Measurements from ENCODE around the gene HDAC9. TPM values are rescaled to one million over a fixed set of nuclear protein-coding genes. Genes with fewer than 3 reads are reported as not detected.

HDAC9 gene
- total RNA-seq, 1 donor from 2014 or later = 2.1 TPM

DNA sequence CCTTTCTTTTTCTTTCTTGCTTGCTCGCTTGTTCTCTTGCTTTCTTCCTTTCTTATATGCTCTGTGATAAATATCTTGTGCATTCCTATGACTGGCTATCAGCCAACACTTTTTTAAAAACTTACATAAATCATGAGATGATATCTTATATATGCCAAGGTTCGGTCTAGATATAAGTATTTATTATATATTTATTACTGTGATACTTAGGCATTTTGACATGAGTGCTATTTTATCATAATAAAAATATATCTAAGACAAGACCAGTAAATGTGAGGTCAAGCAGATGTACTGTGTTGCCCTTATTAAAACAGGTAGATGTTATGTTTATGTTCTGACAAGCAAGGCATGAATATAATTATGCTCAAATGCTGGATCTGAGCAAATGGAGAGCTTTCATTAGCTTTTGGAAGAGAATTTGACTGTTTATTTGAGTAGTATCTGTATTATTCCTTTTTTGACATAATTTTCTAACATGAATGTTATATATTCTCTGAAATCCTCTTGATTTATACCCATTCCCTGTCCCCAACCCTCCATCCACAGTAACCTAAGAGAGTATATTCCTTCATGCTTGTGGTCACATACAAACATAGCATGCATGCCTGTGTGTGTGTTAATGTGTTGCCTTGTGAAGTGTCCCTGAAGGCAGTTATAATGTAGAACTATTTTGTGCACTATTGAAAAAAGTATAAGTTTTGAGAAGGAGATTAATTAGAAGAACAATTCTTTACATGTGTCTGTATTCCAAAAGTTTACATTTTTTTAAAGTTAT is 158.0 kb downstream of the HDAC9 start:
- ATAC-seq = no peak
- no peak for DNase-seq (ENCODE audit: low spot score)

DNA sequence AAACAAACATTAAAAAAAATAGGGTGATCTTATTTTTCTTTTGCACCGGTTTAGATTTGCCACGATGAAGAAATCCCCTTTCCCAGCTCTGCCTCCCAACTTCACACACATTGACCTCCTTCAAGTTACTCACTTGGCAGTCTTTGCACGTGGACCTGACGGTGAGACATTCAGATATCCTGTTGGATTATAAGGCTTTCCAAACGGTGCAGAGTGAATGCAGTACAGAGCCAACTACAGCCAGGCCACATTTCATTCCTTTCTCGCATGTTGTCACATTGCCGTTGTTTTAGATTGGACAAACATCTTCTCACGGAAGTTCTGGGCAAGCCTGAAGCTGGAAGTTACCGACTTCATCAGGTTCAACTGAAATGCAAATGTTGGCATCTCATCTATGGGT is 159.2 kb downstream of the HDAC9 start:
- no peak for DNase-seq (ENCODE audit: low spot score)

GRCh38 chr7:18655506-18655905 is 160.0 kb downstream of the HDAC9 start:
- no peak for ATAC-seq
- DNase-seq (ENCODE audit: low spot score) = no peak

More for the DNA sequence above, 159.2 kb downstream of the HDAC9 start:
- no peak for ATAC-seq

GRCh38 chr7:18655912-18656311 is 160.4 kb downstream of the HDAC9 start:
- DNase-seq (ENCODE audit: low spot score) (no peak), ATAC-seq (no peak)

DNA sequence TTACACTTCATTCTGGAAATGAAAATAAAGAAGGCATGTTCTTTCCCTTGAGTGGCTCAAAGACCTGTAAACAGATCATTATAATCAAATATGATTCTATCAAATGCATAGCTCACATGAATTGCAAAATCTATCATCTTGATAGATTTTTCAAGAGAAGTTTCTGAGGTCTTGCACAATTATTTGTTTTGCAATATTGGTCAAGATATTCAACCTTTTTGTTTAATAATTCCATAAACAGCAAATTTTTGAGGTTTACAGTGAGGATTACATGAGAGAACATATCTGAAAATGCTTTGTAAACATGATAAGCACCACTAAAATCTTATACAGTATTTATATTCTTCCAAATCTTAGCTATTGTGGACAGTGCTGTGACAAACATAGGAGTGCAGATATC is 160.8 kb downstream of the HDAC9 start:
- DNase-seq (ENCODE audit: low spot score) (no peak), ATAC-seq (no peak)

GRCh38 chr7:18659746-18660145 is 164.2 kb downstream of the HDAC9 start:
- no peak for ATAC-seq

DNA sequence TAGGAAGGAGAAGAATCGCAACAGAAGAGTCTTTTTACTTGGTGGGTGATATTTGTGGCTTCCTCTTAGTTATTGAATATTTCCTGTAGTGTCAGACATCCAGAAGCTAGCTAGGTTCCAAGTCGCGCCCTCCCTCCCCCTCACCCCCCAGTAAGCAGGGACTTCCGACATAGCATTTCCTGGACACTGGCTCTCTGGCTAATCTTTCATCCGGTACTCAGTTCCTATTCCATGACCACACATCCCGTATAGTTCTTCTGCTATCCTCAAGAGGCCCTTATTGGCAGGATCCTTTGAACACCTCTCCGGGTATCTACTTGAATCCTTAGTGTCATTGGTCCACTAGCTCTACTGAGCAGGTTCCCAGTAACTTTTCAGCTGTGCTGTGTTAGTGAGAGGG is 167.8 kb downstream of the HDAC9 start:
- ATAC-seq (peak; percentile 41), DNase-seq (ENCODE audit: low spot score) (no peak)

More at GRCh38 chr7:18659746-18660145, 164.2 kb downstream of the HDAC9 start:
- no peak for DNase-seq (ENCODE audit: low spot score)

- DNase-seq (ENCODE audit: low spot score) (peak; percentile 59), ATAC-seq (peak; percentile 93)
Measured at GRCh38 chr7:18666107-18666728, 170.7 kb downstream of the HDAC9 start.

DNA sequence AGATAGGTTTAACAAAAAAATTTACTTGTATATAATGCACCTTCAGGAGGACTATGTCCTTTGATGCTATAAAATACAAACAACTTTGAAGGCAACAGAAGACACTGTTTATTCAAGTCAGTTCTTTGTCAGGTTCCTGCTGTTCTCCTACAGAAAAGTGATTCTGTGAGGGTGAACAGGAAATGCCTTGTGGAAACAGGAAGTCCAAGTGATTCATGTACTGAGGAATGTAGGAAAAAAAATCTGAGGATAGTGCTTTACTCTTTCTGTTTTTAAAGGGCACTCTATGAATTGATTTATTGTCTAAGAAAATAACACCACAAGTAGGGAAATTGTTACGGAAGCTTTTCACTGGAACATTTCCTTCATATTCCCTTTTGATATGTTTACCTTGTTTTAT is 171.9 kb downstream of the HDAC9 start:
- no peak for DNase-seq (ENCODE audit: low spot score)
- peak; percentile 19 for ATAC-seq

DNA sequence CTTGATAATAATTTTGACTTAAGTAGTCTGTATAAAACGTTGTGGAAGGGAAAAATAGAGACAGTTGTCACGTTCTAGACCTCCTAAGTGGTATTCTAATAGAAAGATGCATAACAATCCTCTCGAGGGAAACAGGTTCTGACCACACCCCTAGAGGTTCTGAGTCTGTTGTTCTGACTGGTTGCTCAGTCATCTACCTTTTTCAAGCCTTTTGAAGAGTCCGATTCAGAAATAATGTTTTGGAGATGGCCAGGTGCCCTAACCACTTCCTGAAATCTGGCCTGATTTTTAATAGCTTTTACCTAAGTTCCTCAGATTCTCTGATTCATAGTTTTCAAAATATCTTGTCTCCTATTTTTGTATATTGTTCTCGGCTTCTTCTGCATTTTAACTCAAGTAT is 175.6 kb downstream of the HDAC9 start:
- no peak for DNase-seq (ENCODE audit: low spot score)
- no peak for ATAC-seq

GRCh38 chr7:18675579-18675978 is 180.0 kb downstream of the HDAC9 start:
- DNase-seq (ENCODE audit: low spot score) = no peak
- ATAC-seq = no peak

- DNase-seq (ENCODE audit: low spot score) (no peak), ATAC-seq (no peak)
Measured at GRCh38 chr7:18679261-18679660, 183.7 kb downstream of the HDAC9 start.

DNA sequence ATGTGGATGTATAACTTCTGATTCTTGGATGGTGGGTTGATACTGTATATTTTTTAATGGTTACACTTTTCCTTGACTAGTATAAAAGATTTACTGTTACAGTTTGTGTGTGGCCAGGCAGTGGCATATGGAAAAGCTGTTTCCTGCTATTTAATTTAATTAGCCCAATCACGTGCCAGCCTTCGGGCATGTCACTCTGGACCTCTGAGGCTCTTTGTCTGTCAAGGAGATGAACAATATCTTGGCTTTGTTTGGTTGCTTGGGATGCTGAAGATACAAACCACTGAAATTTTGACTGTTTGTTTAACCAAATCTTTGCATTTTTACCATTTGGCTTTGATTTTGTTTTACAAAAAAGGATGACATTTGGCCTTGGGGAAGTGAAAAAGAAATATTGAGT is 185.0 kb downstream of the HDAC9 start:
- DNase-seq (ENCODE audit: low spot score) = no peak

GRCh38 chr7:18684916-18685315 is 189.4 kb downstream of the HDAC9 start:
- DNase-seq (ENCODE audit: low spot score) = no peak
- no peak for ATAC-seq

More for the DNA sequence above, 185.0 kb downstream of the HDAC9 start:
- no peak for ATAC-seq

- DNase-seq (ENCODE audit: low spot score) = no peak
Measured at GRCh38 chr7:18685971-18686370, 190.4 kb downstream of the HDAC9 start.

DNA sequence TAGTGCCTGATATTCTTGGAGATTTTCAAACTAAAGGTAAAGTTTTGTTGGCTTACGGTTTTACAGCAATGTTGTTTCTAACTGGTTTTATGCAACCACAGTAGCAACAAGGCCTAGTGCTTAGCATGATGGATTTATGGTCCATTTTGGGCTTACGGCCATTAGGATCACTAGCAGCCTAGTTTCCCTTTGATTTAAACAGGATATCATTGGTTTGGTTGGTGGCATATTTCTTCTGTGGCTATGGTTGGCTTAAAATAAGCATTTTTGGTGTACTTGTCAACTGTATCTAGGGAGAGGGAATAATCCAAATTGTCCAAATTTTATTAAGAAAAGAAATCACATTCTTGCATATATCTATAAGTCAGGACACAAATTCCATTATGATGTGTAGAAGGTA is 194.0 kb downstream of the HDAC9 start:
- DNase-seq (ENCODE audit: low spot score) = no peak
- no peak for ATAC-seq

More at GRCh38 chr7:18685971-18686370, 190.4 kb downstream of the HDAC9 start:
- no peak for ATAC-seq

DNA sequence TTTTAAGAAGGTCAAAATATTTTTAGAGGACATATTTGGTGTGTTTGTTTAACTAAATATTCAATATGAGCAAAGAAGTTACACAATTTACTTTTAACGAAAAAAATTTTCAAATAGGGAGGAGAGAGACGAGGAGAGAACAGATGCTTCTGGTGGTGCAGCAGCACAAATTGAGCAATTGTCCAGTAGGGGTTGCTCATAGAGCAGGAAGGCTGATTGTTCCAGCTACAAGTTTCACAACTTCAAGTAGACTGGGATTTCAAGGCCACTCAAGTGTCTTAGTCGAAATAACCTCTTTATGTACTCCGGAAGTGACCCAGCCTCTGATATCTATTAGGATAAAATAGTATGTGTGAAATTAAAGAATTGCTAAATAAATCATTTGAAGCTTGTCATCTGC is 197.9 kb downstream of the HDAC9 start:
- ATAC-seq = no peak

GRCh38 chr7:18693816-18694215 is 198.3 kb downstream of the HDAC9 start:
- no peak for ATAC-seq
- no peak for DNase-seq (ENCODE audit: low spot score)

More for the DNA sequence above, 197.9 kb downstream of the HDAC9 start:
- no peak for DNase-seq (ENCODE audit: low spot score)

DNA sequence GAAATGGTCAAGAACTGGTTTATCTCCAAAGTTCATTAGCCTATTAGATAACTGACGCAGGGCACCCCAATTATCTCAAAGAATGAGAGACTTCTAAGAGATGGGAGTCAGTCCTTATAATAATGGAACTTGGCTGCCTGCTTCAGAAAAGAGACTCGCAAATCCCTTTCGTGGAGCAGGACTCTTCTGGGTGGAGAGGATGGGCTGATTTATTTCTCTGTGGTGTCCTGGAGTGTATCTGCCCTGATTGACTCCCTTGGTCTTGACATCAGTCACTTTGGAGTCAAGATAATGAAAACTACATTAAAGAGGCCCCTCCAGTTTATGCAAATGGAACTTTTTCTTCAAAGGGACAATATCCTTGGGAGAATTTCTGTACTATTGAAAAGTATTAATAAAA is 198.9 kb downstream of the HDAC9 start:
- DNase-seq (ENCODE audit: low spot score) (no peak), ATAC-seq (no peak)

DNA sequence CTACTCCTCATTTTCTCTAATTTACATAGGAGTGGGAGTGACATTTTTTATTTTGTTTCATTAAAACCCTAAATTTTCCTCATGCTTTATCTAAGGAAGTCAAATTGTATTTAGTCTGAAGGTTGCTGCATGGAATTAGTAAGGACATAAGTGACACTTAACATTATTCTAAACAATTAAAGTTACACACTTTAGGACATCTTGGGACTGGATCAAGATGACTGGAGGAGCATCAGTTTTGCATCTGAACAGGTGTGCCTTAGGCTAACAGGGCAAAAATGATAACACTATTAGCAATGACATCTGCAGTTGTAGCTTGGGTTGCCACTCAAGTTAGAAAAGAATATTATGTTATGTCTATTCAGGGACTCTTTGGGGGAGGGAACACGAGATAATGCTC is 199.4 kb downstream of the HDAC9 start:
- no peak for DNase-seq (ENCODE audit: low spot score)
- no peak for ATAC-seq

DNA sequence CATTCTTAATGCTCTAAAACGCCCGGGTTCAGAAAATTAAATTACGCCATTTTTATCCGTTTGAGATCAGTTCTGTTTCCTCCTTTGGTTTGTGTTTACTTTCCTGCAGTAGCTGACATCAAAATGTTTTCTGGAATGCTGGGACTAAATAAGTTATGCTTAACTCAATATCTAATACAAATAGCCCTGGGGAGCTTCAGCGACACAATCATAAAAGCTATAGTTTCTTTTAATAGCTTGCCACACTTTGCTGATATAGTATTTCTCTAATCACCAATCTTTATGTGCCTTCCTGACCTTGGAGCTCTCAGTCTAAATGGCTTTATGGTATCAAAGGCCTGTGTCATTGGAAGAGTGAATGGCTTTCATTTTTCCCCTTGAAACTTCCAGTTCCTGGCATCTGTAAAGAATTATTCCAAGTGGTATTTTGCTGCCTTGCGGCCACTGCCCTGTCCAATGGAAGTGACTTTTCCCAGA is 202.7 kb downstream of the HDAC9 start:
- DNase-seq (ENCODE audit: low spot score) (no peak), ATAC-seq (no peak)

- ATAC-seq = no peak
Measured at GRCh38 chr7:18700147-18700546, 204.6 kb downstream of the HDAC9 start.

More at GRCh38 chr7:18700147-18700546, 204.6 kb downstream of the HDAC9 start:
- DNase-seq (ENCODE audit: low spot score) = no peak

Measured in left lobe of liver (tissue), 2 donors.